GM10847 (cell line): ENCODE results near the gene CORO2B.

Experiments
- POLR2A ChIP-seq: IDR thresholded peaks from 2 replicates; pipeline ENCODE4 v1.6.1; 2011; ENCODE audit not compliant: insufficient read length; ENCODE audit errors: extremely low read depth

CORO2B gene

GRCh38 chr15:68578980-68579935, at the start of gene CORO2B:
Gene CORO2B (plus strand): TSS chr15:68578993. CDS start chr15:68579263, 270 bp downstream.
- TF ChIP-seq POLR2A, result no peak

GRCh38 chr15:68531387-68532179, 47.2 kb upstream of the CORO2B start:
- no peak for TF ChIP-seq POLR2A

- no peak for TF ChIP-seq POLR2A
Observed at GRCh38 chr15:68536331-68537095, 42.3 kb upstream of the CORO2B start.

GRCh38 chr15:68537097-68537496, 41.7 kb upstream of the CORO2B start:
- no peak for TF ChIP-seq POLR2A

- no peak for TF ChIP-seq POLR2A
Observed at GRCh38 chr15:68537506-68537905, 41.3 kb upstream of the CORO2B start.

GRCh38 chr15:68538311-68538710, 40.5 kb upstream of the CORO2B start:
- no peak for TF ChIP-seq POLR2A

- TF ChIP-seq POLR2A, result no peak
Observed at GRCh38 chr15:68541743-68542142, 37.0 kb upstream of the CORO2B start.

- TF ChIP-seq POLR2A, result no peak
Observed at GRCh38 chr15:68542348-68542747, 36.4 kb upstream of the CORO2B start.

GRCh38 chr15:68542771-68543164, 36.0 kb upstream of the CORO2B start:
- TF ChIP-seq POLR2A, result no peak

GRCh38 chr15:68543165-68544008, 35.4 kb upstream of the CORO2B start:
- no peak for TF ChIP-seq POLR2A

- TF ChIP-seq POLR2A, result no peak
Observed at GRCh38 chr15:68546318-68546717, 32.5 kb upstream of the CORO2B start.

GRCh38 chr15:68548364-68548763, 30.4 kb upstream of the CORO2B start:
- TF ChIP-seq POLR2A, result no peak

GRCh38 chr15:68550004-68550403, 28.8 kb upstream of the CORO2B start:
- no peak for TF ChIP-seq POLR2A
